K562 (cell line): ENCODE measurements around the gene UBE2D2. TPM values are rescaled to one million over a fixed set of nuclear protein-coding genes. Genes with fewer than 3 reads are reported as not detected.

Experiments
- BRF1 ChIP-seq: IDR thresholded peaks from 3 replicates; pipeline ENCODE4 v1.6.1; 2011; ENCODE audit warnings: borderline replicate concordance, mild to moderate bottlenecking; ENCODE audit not compliant: insufficient read length; ENCODE audit errors: extremely low read depth
- CC2D1A ChIP-seq: fragments of 450-650 bp; IDR thresholded peaks from 2 replicates; pipeline ENCODE4 v1.6.1; 2017; ENCODE audit warnings: mild to moderate bottlenecking
- CTCFL ChIP-seq: IDR thresholded peaks from 2 replicates; pipeline ENCODE4 v1.6.1; 2011; ENCODE audit warnings: borderline replicate concordance, low read depth, mild to moderate bottlenecking, moderate library complexity, low read length; ENCODE audit not compliant: insufficient read depth, poor library complexity, severe bottlenecking
- ESRRA ChIP-seq: fragments of 450-650 bp; IDR thresholded peaks from 2 replicates; pipeline ENCODE4 v1.6.1; 2014; ENCODE audit warnings: low read depth, mild to moderate bottlenecking, moderate library complexity, borderline replicate concordance
- ESRRB ChIP-seq: fragments of 250-450 bp; sonication (Bioruptor Pico); IDR thresholded peaks from 2 replicates; pipeline ENCODE4 v1.5.0; 2020; ENCODE audit warnings: mild to moderate bottlenecking, moderate library complexity, borderline replicate concordance
- FOXK2 ChIP-seq, 2 experiments: fragments of 450-650 bp; IDR thresholded peaks in 1 of 2; conservative IDR thresholded peaks in 1 of 2; 2 replicates each; pipeline ENCODE4 v1.6.1; 2016; ENCODE audit warnings: low read depth in 2 of 2, mild to moderate bottlenecking in 1 of 2
- GABPA ChIP-seq: fragments of 200-800 bp; sonication (Bioruptor generic); conservative IDR thresholded peaks from 2 replicates; pipeline ENCODE4 v1.6.1; 2016; ENCODE audit warnings: low read depth, missing genetic modification characterization, missing compliant biosample characterization
- KHSRP ChIP-seq: fragments of 450-650 bp; IDR thresholded peaks from 2 replicates; pipeline ENCODE4 v1.6.1; 2017
- MAFF ChIP-seq: IDR thresholded peaks from 2 replicates; pipeline ENCODE4 v1.6.1; 2012; ENCODE audit warnings: low read length, improper control_type of control experiment
- MED1 ChIP-seq: sonication (generic); formaldehyde crosslinking; IDR thresholded peaks from 2 replicates; pipeline ENCODE4 v1.8.1; 2023; ENCODE audit warnings: missing genetic modification reagents, borderline replicate concordance
- MTA3 ChIP-seq: fragments of 450-650 bp; formaldehyde crosslinking; IDR thresholded peaks from 2 replicates; pipeline ENCODE4 v1.6.1; 2017; ENCODE audit warnings: mild to moderate bottlenecking, borderline replicate concordance
- NEUROD1 ChIP-seq: fragments of 150-350 bp; IDR thresholded peaks from 2 replicates; pipeline ENCODE4 v1.6.1; 2014; ENCODE audit warnings: borderline replicate concordance, low read length, low read depth; ENCODE audit not compliant: partially characterized antibody
- PHB2 ChIP-seq: fragments of 450-650 bp; IDR thresholded peaks from 2 replicates; pipeline ENCODE4 v1.6.1; 2017; ENCODE audit warnings: low read depth
- TARDBP ChIP-seq: fragments of 450-650 bp; IDR thresholded peaks from 2 replicates; pipeline ENCODE4 v1.6.1; 2016
- THRAP3 ChIP-seq: fragments of 450-650 bp; IDR thresholded peaks from 2 replicates; pipeline ENCODE4 v1.6.1; 2016; ENCODE audit warnings: mild to moderate bottlenecking, inconsistent platforms, borderline replicate concordance
- U2AF2 ChIP-seq: fragments of 200-400 bp; formaldehyde crosslinking; optimal IDR thresholded peaks from 2 replicates; pipeline ENCODE3; 2017; ENCODE audit warnings: low read depth, mild to moderate bottlenecking, low read length
- ZNF609 ChIP-seq: sonication (generic); formaldehyde crosslinking; IDR thresholded peaks from 2 replicates; pipeline ENCODE4 v1.8.1; 2023; ENCODE audit warnings: missing genetic modification reagents, mild to moderate bottlenecking, borderline replicate concordance
- ZNF695 ChIP-seq: fragments of 450-650 bp; formaldehyde crosslinking; IDR thresholded peaks from 2 replicates; pipeline ENCODE4 v1.4.0; 2020; ENCODE audit warnings: mild to moderate bottlenecking, moderate library complexity
- polyA plus RNA-seq, 8 experiments: library from polyadenylated mRNA; depleted of rRNA in 4 of 8; stranded (reverse) in 5 of 8; unstranded in 3 of 8; fragments of >200 nt; fragmentation: Nextera tagmentation in 2 of 8; fragmentation: Illumina TruSeq in 1 of 8; extraction: Ambion mirVana in 2 of 8; extraction: Trizol in 1 of 8; gene quantifications; 2 replicates each; pipeline versions ENCODE4 v1.2.1 to v1.2.3, GENCODE V29; 2011 to 2014; ENCODE audit warnings: inconsistent platforms in 1 of 8, missing spikeins in 1 of 8
- total RNA-seq, 7 experiments: library from RNA; depleted of rRNA in 6 of 7; stranded (reverse); fragments of >200 nt in 6 of 7; fragmentation: Illumina TruSeq in 2 of 7; extraction: Trizol in 2 of 7; gene quantifications; 2 replicates each; pipeline versions ENCODE4 v1.2.1 to v1.2.3, GENCODE V29; 2011 to 2021; ENCODE audit warnings: low replicate concordance in 1 of 7
- TF ChIP-seq, protein P1 (sequence below): sonication (generic); formaldehyde crosslinking; IDR thresholded peaks from 2 replicates; pipeline ENCODE4 v1.8.1; 2023; ENCODE audit warnings: mild to moderate bottlenecking, missing genetic modification reagents

Gene UBE2D2
- total and polyA plus RNA-seq, 9 of the 15 experiments (the other 6 are each of a cell fraction or from before 2014, with no cell fraction given) = 53.6 to 198 (median 122) TPM

DNA sequence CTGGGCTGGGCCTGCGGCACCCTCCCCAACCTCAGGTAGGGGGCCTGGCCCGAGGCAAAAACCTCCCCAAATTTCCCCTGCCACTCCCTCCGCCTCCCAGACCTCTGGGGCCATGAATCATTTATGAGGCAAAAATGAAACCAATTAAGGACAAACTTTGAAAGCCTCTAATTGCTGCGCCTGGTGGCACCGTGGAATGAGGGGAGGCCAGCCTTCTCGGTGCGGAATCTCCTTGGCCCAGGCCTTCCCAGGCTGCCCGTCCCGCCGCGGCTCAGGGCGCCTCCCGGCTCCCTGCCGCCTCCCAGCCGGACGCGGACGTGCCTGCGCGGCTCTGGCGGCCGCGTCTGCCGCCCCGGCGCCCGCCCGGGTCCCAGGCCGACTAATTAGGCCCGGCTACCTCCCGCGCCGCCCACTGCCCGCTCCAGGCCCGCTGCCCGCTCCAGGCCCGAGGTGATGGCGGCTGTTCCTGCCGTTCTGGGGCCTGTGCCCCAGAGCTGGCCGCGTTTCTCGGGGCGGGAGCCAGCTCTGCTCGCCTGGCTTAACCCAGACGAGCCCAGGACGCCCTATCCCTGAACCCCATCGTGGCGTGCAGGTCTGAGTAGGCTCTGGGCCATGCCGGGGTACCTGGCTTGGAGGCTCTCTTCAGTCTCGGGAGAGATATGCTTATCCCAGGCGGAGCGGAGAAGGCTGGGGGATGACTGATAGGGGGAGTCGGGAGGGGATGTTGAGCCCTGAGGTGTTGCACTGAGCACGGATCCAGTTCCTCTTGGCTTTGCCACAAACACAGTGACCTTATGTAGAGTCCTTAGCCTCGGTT is 107.1 kb downstream of the UBE2D2 start (continued):
- no peak for TF ChIP-seq ESRRB
- TF ChIP-seq ZNF609 (CRISPR knock-in tag) = no peak
- TF ChIP-seq ZNF695 (CRISPR knock-in tag) = no peak
- no peak for TF ChIP-seq BRF1
- TF ChIP-seq CC2D1A = no peak
- TF ChIP-seq TARDBP = no peak
- TF ChIP-seq ESRRA = no peak
- TF ChIP-seq PHB2 = no peak
- no peak for TF ChIP-seq MED1 (CRISPR knock-in tag)
- TF ChIP-seq MAFF = no peak
- TF ChIP-seq U2AF2 = no peak
- TF ChIP-seq CTCFL = no peak
- TF ChIP-seq, protein P1, sequence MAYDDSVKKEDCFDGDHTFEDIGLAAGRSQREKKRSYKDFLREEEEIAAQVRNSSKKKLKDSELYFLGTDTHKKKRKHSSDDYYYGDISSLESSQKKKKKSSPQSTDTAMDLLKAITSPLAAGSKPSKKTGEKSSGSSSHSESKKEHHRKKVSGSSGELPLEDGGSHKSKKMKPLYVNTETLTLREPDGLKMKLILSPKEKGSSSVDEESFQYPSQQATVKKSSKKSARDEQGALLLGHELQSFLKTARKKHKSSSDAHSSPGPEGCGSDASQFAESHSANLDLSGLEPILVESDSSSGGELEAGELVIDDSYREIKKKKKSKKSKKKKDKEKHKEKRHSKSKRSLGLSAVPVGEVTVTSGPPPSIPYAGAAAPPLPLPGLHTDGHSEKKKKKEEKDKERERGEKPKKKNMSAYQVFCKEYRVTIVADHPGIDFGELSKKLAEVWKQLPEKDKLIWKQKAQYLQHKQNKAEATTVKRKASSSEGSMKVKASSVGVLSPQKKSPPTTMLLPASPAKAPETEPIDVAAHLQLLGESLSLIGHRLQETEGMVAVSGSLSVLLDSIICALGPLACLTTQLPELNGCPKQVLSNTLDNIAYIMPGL (CRISPR knock-in tag) = no peak
- no peak for TF ChIP-seq FOXK2 (conservative IDR thresholded peaks at IDR 0.05 in 1 of 2, IDR thresholded peaks at IDR 0.05 in 1 of 2; ENCODE audit: low read depth in 2 of 2)
- no peak for TF ChIP-seq NEUROD1
- TF ChIP-seq MTA3 = no peak
- TF ChIP-seq KHSRP = no peak
- no peak for TF ChIP-seq GABPA (tag)
- no peak for TF ChIP-seq THRAP3
